GM10266 (cell line): ENCODE results near the gene SPTB.

Source experiments
- DNase-seq: peaks from one replicate; pipeline ENCODE4 v3.0.0; 2012; ENCODE audit errors: extremely low spot score
- TF ChIP-seq, protein P1 (sequence below): IDR thresholded peaks from 2 replicates; pipeline ENCODE4 v1.5.1; 2012; ENCODE audit warnings: mild to moderate bottlenecking, low read depth; ENCODE audit not compliant: control insufficient read depth, insufficient read depth; ENCODE audit errors: missing control alignments

The SPTB gene

DNA sequence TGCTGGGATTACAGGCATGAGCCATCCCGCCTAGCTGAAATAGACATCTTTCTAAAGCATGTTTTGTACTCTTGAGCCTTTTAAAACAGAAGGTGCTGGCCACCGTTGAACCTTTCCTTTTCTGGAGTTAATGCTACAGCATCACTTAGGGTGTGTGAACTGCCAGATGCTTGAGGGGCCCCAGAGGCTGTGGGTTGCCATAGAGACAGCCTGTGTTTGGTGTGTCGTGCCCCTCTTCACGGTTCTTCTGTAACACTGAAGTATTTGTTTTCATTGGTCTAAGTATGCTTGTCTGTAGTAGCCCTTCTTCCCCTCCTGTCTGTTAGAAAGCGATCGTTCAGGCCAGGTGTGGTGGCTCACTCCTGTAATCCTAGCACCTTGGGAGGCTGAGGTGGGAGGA, 144.7 kb downstream of the SPTB start:
- DNase-seq, result no peak
- TF ChIP-seq, protein P1, sequence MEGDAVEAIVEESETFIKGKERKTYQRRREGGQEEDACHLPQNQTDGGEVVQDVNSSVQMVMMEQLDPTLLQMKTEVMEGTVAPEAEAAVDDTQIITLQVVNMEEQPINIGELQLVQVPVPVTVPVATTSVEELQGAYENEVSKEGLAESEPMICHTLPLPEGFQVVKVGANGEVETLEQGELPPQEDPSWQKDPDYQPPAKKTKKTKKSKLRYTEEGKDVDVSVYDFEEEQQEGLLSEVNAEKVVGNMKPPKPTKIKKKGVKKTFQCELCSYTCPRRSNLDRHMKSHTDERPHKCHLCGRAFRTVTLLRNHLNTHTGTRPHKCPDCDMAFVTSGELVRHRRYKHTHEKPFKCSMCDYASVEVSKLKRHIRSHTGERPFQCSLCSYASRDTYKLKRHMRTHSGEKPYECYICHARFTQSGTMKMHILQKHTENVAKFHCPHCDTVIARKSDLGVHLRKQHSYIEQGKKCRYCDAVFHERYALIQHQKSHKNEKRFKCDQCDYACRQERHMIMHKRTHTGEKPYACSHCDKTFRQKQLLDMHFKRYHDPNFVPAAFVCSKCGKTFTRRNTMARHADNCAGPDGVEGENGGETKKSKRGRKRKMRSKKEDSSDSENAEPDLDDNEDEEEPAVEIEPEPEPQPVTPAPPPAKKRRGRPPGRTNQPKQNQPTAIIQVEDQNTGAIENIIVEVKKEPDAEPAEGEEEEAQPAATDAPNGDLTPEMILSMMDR, result no peak

DNA sequence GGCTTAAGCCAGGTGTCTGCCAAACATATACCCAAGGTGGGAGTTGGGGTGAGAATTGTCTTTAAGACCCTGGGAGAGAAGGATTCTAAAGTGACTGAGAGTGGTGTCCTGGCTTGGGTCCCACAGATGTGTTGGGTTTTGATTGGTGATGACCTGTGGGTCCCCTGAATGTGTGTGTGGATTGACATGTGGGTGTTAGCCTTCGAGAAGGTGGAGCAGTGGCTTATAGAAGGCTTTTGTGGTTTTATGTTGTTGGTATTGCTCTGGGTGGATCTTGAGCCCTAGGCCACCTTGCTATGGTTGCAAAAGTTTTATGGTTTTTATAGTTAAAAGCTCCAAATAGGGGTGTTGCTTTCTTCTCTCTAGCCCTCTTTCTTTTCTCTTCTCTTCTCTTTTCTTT, 145.8 kb downstream of the SPTB start:
- TF ChIP-seq, protein P1, result no peak
- no peak for DNase-seq

DNA sequence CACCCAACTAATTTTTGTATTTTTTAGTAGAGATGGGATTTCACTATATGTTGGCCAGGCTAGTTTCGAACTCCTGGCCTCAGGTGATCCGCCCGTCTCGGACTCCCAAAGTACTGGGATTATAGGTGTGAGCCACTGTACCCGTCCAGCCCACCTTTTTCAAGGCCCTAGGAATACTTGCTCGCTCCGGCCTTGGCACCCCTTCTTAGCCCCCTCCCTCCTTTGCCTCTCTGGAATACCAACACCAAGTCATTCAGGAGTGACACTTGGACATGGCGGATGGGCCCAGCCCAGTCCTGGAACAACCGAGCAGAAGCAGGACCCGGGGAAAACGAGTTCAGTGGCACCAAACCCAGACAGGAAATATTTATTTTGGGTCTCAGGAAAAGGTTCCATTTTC, 146.4 kb downstream of the SPTB start:
- TF ChIP-seq, protein P1, result no peak
- DNase-seq, result no peak

DNA sequence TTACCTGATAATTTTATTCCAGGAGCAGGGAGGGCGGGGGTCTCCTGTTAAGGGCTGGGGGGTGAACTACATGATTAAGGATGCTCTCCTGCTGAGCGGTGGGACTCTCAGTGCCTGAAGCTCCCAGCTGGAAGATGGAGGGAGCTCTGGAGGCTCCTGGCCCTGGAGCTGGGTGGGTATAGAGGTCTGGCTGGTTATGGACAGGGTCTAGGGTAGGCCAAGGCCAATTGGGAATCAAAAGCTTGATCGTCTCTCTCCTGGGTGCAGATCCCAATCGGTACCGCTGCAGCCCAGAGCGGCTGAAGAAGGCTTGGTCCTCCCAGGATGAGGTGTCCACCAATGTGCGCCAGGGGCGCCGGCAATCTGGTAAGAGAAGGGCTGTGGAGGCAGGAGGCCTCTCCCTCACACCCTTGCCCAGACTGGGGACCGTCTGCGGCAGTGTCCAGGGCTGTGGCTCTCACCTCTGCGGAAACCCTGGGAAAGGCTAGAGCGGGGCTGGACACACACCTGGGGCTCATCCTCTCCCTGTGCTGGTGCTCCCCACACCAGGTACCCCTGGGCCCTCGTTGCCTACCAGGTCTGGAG, 147.1 kb downstream of the SPTB start:
- TF ChIP-seq, protein P1, result no peak
- no peak for DNase-seq

DNA sequence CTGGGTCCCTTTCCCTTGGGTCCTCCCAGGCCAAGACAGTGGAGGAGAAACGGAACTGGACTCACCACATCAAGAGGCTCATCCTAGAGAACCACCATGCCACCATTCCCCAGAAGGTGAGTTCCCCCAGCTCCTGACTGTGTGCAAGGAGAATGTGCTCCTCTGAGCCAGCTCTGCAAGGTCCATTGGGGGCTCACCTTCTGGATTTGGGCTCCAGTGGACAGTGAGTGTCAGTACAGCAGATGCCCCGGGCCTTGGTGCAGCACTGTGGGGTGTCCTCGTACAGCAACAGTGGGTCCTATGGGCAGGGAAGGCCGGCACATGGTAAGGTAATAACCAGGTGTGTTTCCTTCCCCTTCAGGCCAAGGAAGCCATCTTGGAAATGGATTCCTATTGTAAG, 147.6 kb downstream of the SPTB start:
- TF ChIP-seq, protein P1, result no peak
- DNase-seq, result no peak

DNA sequence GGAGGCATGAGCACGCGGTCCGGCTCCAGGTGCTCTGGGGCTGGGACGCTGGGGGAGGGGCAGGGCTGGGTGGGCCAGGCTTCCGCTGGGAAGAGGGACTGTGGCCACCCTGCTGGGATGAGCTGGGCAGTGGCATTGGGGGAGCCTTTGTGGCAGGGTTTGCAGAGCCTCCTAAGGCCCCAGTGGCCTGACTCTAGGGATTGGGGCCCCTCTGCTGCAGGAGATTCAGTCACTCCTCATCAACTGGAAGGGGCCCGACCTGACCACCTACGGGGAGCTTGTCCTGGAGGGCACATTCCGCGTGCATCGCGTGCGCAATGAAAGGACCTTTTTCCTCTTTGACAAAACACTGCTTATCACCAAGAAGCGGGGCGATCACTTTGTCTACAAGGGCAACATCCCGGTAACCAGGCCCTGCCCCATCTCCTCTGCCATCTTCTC, 148.5 kb downstream of the SPTB start:
- DNase-seq, result no peak
- TF ChIP-seq, protein P1, result no peak

DNA sequence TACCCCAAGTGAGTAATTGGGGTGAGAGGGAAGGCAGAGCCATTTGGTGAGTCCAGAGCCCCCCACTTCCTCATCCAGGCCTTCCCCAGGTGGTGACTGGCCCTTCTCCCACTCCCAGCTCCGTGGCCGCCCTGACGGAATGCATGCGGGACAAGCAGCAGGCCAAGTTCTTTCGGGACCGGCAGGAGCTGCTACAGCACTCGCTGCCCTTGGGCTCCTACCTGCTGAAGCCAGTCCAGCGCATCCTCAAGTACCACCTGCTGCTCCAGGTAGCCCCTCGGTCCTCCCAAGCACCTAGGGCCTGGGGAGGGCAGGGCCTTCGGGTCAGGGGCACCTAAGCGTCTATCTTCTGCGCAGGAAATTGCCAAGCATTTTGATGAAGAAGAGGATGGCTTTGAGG, 149.0 kb downstream of the SPTB start:
- TF ChIP-seq, protein P1, result no peak
- DNase-seq, result no peak
